HG03135 (cell line): ENCODE measurements around the gene TPCN2.
"Not testable (repeated sequence)": the region's sequence is repeated elsewhere in the genome, so short reads cannot be mapped to it uniquely, and the experiment has no call there.

Experiments used
- ATAC-seq: cut with Tn5 transposase; IDR thresholded peaks from one replicate; pipeline ENCODE4 v1.9.1; 2021; ENCODE audit warnings: mild to moderate bottlenecking, moderate library complexity; ENCODE audit not compliant: unreplicated experiment

TPCN2 gene

DNA sequence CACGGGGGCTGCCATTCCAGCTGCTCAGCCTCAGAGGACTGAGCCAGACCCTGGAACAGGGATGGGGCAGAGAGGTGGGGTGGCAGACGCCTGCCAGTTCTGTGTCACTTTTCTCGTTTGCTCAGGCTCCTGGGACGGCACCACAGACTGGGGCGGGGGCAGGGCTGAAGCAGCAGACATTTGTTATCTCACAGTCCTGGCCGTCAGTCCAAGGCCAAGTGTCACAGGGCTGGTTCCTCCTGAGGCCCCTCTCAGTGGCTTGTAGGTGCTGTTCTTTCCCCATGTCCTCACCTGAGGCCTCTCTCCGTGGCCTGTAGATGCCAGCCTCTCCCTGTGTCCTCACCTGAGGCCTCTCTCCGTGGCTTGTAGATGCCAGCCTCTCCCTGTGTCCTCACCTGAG is 24.7 kb downstream of the TPCN2 start:
- ATAC-seq, result no peak

DNA sequence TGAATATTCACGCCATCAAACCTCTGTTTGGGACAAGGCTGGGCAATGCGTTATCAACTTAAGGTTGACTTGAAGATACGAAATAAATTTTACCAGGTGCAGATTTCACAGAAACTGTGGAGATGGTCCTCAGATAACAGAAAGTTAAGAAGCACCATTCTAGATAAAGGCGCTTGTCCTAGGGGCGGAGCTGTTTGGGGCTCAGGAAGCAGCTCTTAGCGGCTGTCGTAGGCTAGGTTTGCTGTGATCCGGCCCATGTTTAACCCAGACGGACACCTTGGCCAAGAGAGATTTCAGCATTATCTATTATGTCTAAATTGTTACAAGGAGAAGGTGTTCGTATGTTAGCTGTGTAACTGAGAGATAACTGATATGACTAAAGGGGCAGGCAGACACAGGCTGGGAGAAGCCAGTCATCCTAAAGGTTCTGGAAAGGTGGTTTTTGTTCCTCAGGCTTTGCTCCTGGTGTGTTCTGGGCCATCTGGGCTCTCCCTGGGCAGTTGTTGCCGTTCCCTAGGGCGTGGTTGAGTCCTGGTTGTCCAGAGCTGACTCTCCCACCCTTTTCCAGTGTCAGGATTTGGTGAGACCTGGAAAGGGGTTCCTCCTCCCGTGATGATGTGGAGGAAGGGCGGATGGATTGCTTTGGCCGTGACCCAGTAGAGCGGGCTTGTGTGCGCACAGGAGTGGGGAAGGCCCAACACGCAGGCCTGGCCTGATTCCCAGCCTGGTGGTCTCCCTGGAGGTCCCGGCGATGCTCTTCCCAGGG is 25.8 kb downstream of the TPCN2 start:
- ATAC-seq, result no peak

DNA sequence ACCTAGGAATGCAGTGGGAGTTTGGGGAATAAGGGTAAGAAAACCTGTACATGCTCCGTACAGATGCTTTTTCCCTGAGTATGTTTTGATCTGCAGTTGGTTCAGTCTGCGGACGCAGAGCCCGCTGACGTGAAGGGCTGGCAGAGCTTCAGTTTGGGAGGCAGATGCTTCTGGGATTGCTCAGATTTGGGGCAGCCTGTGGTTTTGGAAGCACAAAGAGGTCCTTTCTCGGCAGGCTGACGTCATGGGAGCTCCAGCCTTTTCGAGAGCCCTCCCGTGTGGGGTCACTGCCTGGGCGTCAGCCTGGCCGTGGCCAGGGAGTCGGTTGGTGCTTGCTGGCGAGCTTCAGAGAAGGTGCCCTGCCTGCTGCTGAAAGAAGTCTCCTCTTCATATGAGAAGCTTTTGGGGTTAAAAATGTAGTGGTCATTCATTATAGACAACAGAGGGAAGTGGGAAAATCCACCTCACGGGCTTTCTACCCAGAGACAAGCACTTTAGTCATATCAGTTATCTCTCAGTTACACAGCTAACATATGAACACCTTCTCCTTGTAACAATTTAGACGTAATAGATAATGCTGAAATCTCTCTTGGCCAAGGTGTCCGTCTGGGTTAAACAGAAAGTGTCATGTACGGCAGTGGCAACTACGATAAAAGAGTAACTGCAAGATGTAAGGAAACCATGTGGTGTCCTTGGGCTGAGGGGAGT is 26.8 kb downstream of the TPCN2 start:
- no peak for ATAC-seq

DNA sequence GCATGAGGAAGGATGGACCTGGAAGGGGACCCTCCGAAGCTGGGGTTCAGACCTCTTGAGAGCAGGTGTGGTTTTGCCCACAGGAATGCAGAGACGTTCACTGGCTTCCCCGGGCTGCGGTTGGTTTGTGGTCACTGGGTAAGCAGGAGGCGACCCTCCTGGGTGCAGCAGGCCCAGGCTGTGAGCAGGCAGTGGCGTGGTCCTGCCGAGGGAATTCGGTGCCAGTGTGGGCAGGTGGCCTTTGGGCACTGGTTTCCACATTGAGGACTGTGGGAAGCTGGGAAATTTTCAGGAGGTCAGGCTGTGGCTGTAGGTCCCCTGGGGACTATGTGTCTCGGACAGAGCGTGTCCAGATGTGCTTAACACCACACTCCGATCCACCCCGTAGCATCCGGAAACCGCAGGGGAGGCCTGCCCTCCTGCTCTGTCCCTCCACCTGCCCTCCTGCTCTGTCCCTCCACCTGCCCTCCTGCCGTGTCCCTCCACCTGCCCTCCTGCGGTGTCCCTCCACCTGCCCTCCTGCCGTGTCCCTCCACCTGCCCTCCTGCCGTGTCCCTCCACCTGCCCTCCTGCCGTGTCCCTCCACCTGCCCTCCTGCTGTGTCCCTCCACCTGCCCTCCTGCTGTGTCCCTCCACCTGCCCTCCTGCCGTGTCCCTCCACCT is 27.5 kb downstream of the TPCN2 start:
- ATAC-seq, result no peak

DNA sequence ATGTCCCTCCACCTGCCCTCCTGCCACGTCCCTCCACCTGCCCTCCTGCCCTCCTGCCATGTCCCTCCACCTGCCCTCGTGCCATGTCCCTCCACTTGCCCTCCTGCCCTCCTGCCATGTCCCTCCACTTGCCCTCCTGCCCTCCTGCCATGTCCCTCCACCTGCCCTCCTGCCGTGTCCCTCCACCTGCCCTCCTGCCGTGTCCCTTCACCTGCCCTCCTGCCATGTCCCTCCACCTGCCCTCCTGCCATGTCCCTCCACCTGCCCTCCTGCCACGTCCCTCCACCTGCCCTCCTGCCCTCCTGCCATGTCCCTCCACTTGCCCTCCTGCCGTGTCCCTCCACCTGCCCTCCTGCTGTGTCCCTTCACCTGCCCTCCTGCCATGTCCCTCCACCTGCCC is 28.2 kb downstream of the TPCN2 start:
- ATAC-seq, result not testable (repeated sequence)

DNA sequence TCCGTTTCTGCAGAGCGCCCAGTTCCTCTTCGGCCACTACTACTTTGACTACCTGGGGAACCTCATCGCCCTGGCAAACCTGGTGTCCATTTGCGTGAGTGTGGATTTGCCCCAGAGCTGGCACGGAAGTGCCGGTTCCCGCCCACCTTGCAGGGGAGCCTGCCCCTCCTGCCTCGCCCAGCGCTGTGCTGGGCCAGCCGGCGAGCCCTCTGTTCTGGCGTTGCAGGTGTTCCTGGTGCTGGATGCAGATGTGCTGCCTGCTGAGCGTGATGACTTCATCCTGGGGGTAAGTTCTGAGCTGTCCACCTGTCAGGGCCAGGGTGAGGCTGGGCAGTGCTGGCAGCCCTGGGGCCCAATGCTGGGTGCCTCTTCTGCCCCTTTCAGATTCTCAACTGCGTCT is 29.8 kb downstream of the TPCN2 start:
- no peak for ATAC-seq

DNA sequence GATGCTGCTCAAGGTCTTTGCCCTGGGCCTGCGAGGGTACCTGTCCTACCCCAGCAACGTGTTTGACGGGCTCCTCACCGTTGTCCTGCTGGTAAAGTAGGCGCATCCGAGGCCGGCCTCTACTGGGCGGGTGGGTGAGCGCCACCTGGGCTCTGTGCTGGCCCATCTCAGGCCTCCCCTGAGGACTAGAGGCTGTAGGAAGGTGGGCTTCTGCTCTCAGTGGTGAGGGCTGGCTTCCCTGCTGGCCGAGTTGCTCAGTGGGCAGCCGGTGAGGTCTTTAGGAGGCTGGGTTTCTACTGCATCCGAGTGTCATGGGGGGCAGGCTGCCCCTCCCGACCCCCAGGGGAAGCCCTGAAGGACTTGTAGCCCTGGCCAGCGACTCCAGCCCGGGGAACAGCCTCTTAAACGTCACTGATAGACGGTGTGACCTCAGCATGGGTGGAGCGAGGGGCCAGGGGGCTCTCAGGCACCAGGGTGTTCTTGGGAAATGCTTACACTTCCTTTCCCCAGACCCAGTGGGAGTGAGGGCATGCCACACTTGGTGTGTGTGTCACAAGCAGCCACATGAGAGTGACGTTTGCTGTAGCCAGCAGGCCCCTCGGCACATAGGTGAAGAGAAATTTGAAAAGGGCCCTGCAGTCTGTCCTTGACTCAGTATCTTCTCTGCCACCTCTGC is 30.3 kb downstream of the TPCN2 start:
- no peak for ATAC-seq

DNA sequence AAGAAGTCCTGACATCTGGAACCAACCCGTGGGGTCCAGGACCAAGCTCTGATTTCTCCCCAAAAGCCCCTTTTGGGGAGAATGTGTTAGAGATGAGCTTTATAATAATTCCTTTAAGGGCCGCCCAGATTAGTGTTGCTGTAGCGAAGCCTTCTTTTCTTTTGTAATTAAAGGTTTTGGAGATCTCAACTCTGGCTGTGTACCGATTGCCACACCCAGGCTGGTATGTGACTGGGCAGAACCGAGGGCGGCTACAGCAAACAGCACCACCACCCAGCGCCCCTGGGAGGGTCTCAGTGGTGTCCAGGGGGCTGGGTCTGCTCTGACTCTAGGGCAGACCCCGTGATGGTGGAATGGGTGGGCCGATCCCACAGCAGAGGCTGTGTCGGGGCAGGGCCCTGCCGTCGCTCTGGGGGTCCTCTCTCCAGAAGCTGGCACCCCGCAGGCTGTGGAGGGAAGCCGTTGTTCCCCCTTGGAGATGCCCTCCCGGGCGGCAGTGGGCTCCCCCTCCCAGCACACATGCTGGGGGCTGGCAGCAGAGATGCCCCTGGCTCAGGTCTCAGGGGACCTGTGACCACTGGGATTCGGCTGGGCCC is 31.0 kb downstream of the TPCN2 start:
- no peak for ATAC-seq

DNA sequence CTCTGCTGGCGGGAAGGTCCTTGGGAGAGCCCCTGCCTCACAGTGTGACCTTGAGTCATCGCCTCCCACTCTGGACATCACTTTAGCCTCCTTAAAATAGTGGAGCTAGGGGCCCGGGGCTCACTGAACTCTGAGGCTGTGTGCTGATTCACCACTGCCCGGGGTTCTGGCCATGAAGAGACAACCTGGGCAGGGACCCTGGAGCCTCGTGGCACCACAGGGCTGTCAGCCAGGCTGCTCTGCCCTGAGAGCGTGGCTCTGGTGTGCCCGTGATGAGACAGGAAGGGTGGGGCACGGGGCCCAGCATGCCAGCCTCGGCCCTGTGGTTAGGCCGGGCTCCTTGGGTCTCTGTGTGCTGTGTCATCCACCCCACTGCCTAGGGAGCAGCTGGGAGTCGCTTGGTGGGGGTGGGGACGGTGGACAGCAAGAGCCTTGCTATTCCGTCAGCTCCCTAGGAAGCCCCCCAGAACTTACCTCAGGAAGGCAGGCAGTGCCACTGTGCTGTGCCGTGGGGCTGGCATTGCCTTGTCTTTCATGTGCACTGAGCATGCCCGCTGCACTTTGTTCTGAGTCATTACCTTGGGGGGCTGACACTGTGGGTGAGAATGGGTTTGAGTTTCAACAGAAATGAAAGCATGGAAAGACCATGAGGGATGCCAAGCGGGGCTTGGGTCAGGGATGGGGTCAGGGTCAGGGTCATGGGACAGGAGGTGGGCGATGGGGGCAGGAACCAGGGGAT is 31.7 kb downstream of the TPCN2 start:
- ATAC-seq, result no peak

DNA sequence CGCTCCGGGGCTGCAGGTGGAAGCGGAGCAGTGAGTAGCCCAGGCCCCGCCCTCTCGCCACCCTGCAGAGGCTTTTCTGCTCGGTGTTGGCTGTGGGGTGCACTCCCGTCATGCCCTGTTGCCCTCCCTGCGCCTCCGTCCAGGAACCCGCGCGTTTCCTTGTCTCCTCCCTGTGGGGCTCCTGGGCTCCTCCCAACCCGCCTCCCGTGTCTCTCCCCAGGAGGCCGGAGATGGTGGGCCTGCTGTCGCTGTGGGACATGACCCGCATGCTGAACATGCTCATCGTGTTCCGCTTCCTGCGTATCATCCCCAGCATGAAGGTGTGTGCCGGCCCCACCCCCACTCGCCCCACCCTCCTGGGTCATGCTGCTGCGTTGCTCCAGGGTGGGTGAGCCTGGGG is 32.4 kb downstream of the TPCN2 start:
- ATAC-seq, result no peak

DNA sequence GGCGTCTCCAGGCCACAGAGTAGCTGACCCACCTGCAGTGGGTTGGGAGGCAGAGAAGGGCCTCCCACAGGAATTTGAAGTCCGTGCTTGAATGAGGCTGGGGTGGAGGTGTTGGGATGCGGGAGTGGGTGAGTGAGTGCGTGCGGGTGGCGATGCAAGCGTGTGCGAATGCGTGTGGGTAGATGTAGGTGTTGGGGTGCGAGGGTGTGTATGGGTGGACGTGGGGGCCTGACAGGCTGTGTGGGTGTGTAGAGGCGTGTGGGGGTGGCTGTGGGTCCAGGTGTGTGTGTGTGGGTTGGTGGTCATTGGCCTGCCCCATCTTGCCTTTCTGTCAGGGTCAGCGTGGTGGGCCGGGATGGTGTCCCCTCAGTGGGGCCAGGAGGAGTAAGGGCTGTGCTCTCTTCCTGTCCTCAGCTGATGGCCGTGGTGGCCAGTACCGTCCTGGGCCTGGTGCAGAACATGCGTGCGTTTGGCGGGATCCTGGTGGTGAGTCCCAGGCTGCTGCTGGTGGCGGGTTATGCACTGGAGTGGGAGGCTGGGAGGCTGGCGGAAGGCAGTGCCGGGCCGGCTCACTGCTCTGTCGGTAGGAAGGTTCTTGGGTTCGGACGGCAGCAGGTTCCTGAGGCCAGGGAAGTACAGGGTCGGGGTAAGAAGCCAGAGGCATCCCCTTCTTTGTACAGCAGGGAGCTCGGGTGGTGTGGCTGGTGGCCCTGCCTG is 35.0 kb downstream of the TPCN2 start:
- no peak for ATAC-seq

DNA sequence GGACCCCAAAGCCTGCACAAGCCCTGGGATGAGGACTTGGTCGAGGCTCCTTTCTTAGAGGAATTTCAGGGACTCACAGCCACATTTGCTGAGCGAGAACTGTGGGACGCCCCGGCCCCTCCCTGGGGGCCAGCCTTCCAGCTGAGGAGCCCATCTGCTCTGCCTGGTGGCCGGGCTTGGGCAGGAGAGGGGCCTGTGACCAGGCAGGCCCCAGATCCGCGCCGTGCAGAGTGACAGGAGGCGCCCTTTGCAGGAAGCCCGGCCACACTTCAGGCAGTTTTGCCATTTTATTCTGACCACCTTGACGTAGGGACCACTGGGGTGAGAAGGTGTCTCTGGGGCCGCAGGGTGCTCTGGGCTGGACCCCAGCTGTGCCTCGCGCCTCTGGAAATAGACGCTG is 35.6 kb downstream of the TPCN2 start:
- no peak for ATAC-seq

DNA sequence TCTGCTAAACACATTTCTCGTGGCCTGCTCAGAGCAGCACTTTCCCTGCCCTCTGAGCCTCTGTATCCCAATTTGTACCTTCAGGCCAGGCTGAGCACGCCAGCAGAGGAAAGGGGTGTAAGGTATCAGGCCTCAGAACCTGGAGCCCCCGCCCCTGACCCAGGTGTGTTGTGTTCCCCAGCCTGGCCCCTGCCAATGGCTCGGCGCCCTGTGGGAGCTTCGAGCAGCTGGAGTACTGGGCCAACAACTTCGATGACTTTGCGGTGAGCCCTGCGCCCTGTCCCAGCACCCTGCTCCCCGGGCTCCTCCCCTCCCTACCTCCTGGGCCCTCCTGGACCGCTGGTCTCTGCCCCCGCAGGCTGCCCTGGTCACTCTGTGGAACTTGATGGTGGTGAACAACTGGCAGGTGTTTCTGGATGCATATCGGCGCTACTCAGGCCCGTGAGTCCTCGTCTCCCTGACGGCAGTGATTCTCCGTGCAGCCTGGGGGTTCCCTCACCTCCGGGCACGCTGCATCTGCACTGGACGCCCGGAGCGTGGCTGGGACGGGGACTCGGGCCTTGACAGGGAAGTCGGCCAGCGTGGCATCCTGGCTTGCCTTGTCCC is 36.9 kb downstream of the TPCN2 start:
- ATAC-seq, result no peak

DNA sequence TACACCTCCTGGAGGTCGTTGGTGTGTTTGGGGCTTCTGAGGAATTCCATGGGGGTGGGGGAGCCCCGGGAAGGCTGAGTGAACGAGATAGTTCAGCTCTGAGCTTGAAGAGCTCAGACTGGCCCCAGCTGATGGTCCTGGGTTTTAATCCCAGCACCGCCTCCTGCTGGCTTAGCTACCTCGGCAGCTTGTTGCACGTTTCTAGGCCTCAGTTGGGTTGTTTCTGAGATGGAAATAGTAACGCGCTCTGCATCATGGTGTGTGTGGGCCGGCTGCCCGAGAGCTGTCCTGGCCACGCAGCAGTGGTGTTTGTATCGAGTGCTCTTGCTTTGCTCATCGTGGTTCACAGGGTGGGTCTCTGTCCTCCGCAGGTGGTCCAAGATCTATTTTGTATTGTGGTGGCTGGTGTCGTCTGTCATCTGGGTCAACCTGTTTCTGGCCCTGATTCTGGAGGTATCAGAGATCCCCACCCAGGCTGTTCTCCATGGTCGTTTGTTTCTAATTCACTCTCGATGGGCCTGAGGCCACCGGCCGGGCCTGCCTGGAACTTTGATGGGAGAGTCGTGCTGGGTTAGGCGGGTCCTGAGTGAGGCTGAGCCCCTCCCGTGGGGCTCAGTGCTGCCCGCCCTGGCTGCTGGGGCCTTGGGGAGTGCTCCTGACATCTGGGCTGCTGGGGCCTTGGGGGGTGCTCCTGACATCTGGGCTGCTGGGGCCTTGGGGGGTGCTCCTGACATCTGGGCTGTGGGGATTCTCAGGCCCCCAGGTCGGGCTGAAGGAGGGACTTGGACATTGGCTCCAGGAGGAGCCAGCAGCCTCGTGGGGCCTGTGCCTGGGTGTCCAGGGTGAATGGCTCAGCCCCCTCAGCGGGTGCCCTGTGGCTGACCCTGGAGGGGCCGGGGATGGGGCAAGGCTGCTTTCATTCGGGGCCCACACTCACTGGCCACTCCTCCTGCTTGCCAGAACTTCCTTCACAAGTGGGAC is 37.7 kb downstream of the TPCN2 start:
- ATAC-seq, result no peak

DNA sequence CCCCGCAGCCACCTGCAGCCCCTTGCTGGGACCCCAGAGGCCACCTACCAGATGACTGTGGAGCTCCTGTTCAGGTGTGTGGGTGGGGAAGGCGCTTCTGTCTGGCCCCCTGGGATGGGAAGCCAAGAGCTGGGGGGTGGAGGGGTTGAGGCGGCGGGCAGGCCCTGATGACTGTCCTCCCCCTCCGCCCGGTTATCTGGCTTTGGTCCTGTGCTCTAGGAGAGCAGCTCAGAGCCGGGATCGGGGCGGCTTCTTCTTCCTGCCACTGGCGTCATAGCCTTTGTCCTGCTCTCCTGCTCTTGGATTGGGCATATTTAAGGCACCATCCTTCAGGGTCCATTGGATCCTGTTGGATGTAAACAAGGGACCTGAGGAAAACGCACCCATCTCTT is 38.4 kb downstream of the TPCN2 start:
- no peak for ATAC-seq

DNA sequence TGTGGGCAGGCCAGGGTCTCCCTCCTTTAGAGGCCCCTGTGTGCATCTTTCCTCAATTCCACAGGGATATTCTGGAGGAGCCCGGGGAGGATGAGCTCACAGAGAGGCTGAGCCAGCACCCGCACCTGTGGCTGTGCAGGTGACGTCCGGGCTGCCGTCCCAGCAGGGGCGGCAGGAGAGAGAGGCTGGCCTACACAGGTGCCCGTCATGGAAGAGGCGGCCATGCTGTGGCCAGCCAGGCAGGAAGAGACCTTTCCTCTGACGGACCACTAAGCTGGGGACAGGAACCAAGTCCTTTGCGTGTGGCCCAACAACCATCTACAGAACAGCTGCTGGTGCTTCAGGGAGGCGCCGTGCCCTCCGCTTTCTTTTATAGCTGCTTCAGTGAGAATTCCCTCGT is 39.1 kb downstream of the TPCN2 start:
- no peak for ATAC-seq

DNA sequence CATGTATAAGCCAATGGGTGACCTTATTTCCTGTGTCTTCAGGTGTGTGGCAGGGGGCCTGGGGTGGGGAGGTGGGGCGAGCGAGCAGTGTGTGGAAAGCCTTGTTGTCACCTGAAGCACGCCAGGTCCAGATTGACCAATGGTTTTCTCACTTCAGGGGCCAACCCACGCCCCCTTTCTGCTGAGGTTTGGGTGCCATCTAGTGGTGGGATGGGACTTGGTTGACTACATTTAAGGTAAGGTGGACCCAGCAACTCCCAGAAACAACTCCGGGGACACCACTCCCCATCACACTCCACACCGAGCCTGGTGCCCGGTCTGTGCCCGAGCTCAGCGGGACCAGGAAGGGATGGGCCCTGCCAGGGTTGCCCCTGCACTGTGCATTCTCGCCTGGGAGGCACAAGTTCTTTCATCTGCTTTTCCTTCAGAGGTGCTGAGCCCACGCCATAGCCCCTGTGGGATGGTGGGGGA is 40.0 kb downstream of the TPCN2 start:
- no peak for ATAC-seq

DNA sequence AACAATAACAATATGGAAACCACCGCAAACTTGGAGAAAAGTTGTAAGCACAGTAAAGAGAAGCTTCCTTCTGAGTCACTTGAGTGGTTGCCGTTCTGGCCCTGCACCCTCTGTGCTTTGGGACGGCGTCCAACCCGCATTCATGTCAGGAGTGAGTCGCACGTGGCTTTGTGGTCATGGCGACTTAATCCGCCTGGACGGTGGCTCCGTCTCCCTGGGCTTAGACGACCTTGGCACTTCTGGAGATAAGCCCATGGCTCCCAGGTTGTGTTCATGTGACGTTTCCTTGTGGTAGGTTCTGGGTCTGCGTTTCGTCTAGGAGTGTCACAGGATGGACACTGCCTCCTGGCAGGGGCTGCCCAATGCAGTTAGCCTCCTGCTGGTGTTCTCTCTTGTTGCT is 40.5 kb downstream of the TPCN2 start:
- ATAC-seq, result no peak
